A549 treated with DMSO at 1 μM for 4 hours (cell line): Measurements from ENCODE around the gene KAT2B. TPM values are rescaled to one million over a fixed set of nuclear protein-coding genes. Genes with fewer than 3 reads are reported as not detected.

Source experiments
- total RNA-seq: library from RNA; stranded (reverse); fragments of 200-300 nt; extraction: Qiagen RNA extraction; gene quantifications from 5 replicates; pipeline ENCODE4 v1.2.3, GENCODE V29; 2022; ENCODE audit warnings: low read depth

The KAT2B gene
- 4.1 to 7.2 TPM (median 5.5 TPM) in 5 replicates for total RNA-seq

GRCh38 chr3:20039765-20040547 is at the start of gene KAT2B:
Gene KAT2B, plus strand, starts transcription at chr3:20040446. Its CDS starts 32 bp downstream, at chr3:20040478.

DNA sequence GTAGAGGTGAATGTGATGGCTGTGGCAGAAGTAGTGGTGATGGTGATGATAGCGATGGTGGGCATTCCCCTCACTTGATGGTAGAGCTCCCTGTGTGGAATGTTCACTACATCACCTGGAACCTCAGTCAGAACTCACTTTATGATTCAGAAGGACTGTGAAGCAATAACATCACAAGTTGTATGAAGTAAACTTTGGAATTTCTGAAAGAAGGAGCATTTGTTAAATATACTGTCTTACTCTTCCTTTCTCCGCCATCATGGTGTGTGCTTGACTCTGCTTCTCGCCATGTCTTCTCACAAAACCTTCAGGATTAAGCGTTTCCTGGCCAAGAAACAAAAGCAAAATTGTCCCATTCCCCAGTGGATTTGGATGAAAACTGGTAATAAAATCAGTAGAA is 28.1 kb upstream of the KAT2B start, which contains the start of gene PP2D1:
Gene PP2D1 (minus strand): TSS at position 101 of the 400 bp plus-strand sequence. CDS start 192 bp downstream, outside the sequence.

GRCh38 chr3:20185679-20186599 is 145.7 kb downstream of the KAT2B start, which contains the start of gene SGO1:
Gene SGO1, minus strand, starts transcription at chr3:20186206. Its CDS starts 2,179 bp downstream, at chr3:20184027.

Other genes with a start within 250 kb of the KAT2B start
- 0.39 to 1.2 TPM (median 0.71 TPM) in 5 replicates for gene EFHB, start 106.2 kb upstream of the KAT2B start, total RNA-seq
- 36.2 to 55.6 TPM (median 48.9 TPM) in 5 replicates for gene RAB5A, start 93.3 kb upstream of the KAT2B start, total RNA-seq
- gene PP2D1, start 28.2 kb upstream of the KAT2B start, total RNA-seq, result not detected in 5 replicates
- gene SGO1, start 145.8 kb downstream of the KAT2B start, total RNA-seq, result 14.9 to 18.5 TPM (median 17.6 TPM) in 5 replicates